HCT116 (cell line): ENCODE data around the gene GNMT. TPM values are rescaled to one million over a fixed set of nuclear protein-coding genes. Genes with fewer than 3 reads are reported as not detected.

Experiments
- ATAC-seq: fragments of 200-7000 bp; cut with Tn5 transposase; 2 replicates; pipeline ENCODE4 v1.9.1; 2020; ENCODE audit warnings: mild to moderate bottlenecking, moderate library complexity
- BruUV-seq: library from RNA; stranded (reverse); fragments of 400-500 nt; replicated peaks from 2 replicates; lab custom pipeline; 2021; lab: Mats Ljungman, UMichigan
- CTCF ChIA-PET: fragments of 300-600 bp; sonication (Branson Sonifier 250); formaldehyde crosslinking; loops from one replicate; lab custom pipeline; 2021; ENCODE audit warnings: antibody characterized with exemption; lab: Charles Lee
- POLR2A ChIA-PET: fragments of 300-600, 350-600 bp; sonication (Branson Sonifier 250); formaldehyde crosslinking; loops from one replicate; lab custom pipeline; 2021; ENCODE audit warnings: antibody characterized with exemption; lab: Charles Lee
- RAD21 ChIA-PET, 2 experiments: fragments of 300-600 bp; sonication (Branson Sonifier 250); formaldehyde crosslinking; loops; one replicate each; lab custom pipeline; 2023; ENCODE audit warnings: low total read pairs in 2 of 2; ENCODE audit not compliant: uncharacterized antibody in 2 of 2, unreplicated experiment in 2 of 2, low non-redundant PET in 1 of 2; lab: Charles Lee
- DNase-seq: peaks from one replicate; pipeline ENCODE4 v3.0.0-alpha.2; 2010; ENCODE audit warnings: low read depth, low spot score
- H2AFZ ChIP-seq: fragments of 200-600 bp; shearing (Covaris generic), sonication (generic); 2 replicates; pipeline ENCODE4 v1.6.1; 2017; ENCODE audit warnings: low read depth, mixed run types, mixed read lengths, antibody characterized with exemption, low read length; ENCODE audit not compliant: poor library complexity, severe bottlenecking
- H3K27ac ChIP-seq: 2 replicates; pipeline ENCODE4 v1.5.1; 2012; ENCODE audit warnings: low read depth, low read length
- H3K27me3 ChIP-seq: fragments of 200-600 bp; sonication (generic); 2 replicates; pipeline ENCODE4 v1.6.1; 2016; ENCODE audit warnings: mixed run types, low read length, mixed read lengths; ENCODE audit not compliant: insufficient read depth
- H3K36me3 ChIP-seq, 2 experiments: fragments of 200-500 bp in 1 of 2; fragments of 200-600 bp in 1 of 2; sonication (Bioruptor generic) in 1 of 2; sonication (generic) in 1 of 2; 2 replicates each; pipeline versions ENCODE4 v1.5.1 to v1.6.1; 2014 to 2016; ENCODE audit warnings: low read length in 2 of 2, inconsistent platforms in 1 of 2, mixed read lengths in 1 of 2, mixed run types in 1 of 2; ENCODE audit not compliant: insufficient read depth in 2 of 2, control insufficient read depth in 1 of 2
- H3K4me1 ChIP-seq, 2 experiments: fragments of 200-600 bp in 1 of 2; sonication (generic) in 1 of 2; 2 replicates each; pipeline versions ENCODE4 v1.5.1 to v1.6.1; 2012 to 2017; ENCODE audit warnings: low read length in 2 of 2, inconsistent platforms in 1 of 2, mild to moderate bottlenecking in 1 of 2, mixed read lengths in 1 of 2, mixed run types in 1 of 2, moderate library complexity in 1 of 2; ENCODE audit not compliant: insufficient read depth in 2 of 2, control insufficient read depth in 1 of 2
- H3K4me2 ChIP-seq: fragments of 200-600 bp; sonication (generic); 2 replicates; pipeline ENCODE4 v1.6.1; 2017; ENCODE audit warnings: mixed run types, low read length, mixed read lengths
- H3K4me3 ChIP-seq, 2 experiments: fragments of 200-600 bp in 1 of 2; sonication (generic) in 1 of 2; replicated peaks in 1 of 2; 2 replicates each; pipeline ENCODE4 v1.5.1; 2011 to 2016; ENCODE audit warnings: low read length in 2 of 2, control low read depth in 1 of 2, low read depth in 1 of 2, mild to moderate bottlenecking in 1 of 2, mixed read lengths in 1 of 2, mixed run types in 1 of 2
- H3K79me2 ChIP-seq: fragments of 200-600 bp; sonication (generic); 2 replicates; pipeline ENCODE4 v1.6.1; 2017; ENCODE audit warnings: mild to moderate bottlenecking, mixed run types, low read length, moderate library complexity, mixed read lengths; ENCODE audit not compliant: insufficient read depth
- H3K9ac ChIP-seq: fragments of 200-600 bp; sonication (generic); 2 replicates; pipeline ENCODE4 v1.6.1; 2016; ENCODE audit warnings: low read length, mixed read lengths
- H3K9me2 ChIP-seq: fragments of 200-600 bp; sonication (generic), shearing (Covaris generic); 2 replicates; pipeline ENCODE4 v1.6.1; 2017; ENCODE audit warnings: mixed run types, mild to moderate bottlenecking, moderate library complexity; ENCODE audit not compliant: insufficient read depth
- H3K9me3 ChIP-seq, 2 experiments: fragments of 200-500 bp in 1 of 2; fragments of 200-600 bp in 1 of 2; sonication (Bioruptor generic) in 1 of 2; sonication (generic) in 1 of 2; 2 replicates each; pipeline ENCODE4 v1.6.1; 2014 to 2017; ENCODE audit warnings: low read length in 2 of 2, mixed read lengths in 2 of 2, inconsistent platforms in 1 of 2, low read depth in 1 of 2, mild to moderate bottlenecking in 1 of 2, mixed run types in 1 of 2, moderate library complexity in 1 of 2; ENCODE audit not compliant: control insufficient read depth in 1 of 2, insufficient read depth in 1 of 2
- H4K20me1 ChIP-seq: fragments of 200-600 bp; sonication (generic), shearing (Covaris generic); 2 replicates; pipeline ENCODE4 v1.6.1; 2017; ENCODE audit warnings: mixed run types, mild to moderate bottlenecking, moderate library complexity; ENCODE audit not compliant: insufficient read depth
- ATF3 ChIP-seq: IDR thresholded peaks from 2 replicates; pipeline ENCODE4 v1.6.1; 2012
- CBX3 ChIP-seq: IDR thresholded peaks from 2 replicates; pipeline ENCODE4 v1.6.1; 2012; ENCODE audit warnings: low read depth
- CEBPB ChIP-seq: IDR thresholded peaks from 2 replicates; pipeline ENCODE4 v1.6.1; 2012; ENCODE audit warnings: low read depth
- EGR1 ChIP-seq: IDR thresholded peaks from 2 replicates; pipeline ENCODE4 v1.6.1; 2012; ENCODE audit warnings: low read depth
- EZH2phosphoT487 ChIP-seq: fragments of 200-600 bp; IDR thresholded peaks from 2 replicates; pipeline ENCODE4 v1.6.1; 2018; ENCODE audit warnings: antibody characterized with exemption, borderline replicate concordance
- FOSL1 ChIP-seq: IDR thresholded peaks from 2 replicates; pipeline ENCODE4 v1.6.1; 2012; ENCODE audit warnings: low read depth
- JUND ChIP-seq: IDR thresholded peaks from 2 replicates; pipeline ENCODE4 v1.6.1; 2012
- MAX ChIP-seq: IDR thresholded peaks from 2 replicates; pipeline ENCODE4 v1.6.1; 2012
- RAD21 ChIP-seq: IDR thresholded peaks from 2 replicates; pipeline ENCODE4 v1.6.1; 2012; ENCODE audit warnings: low read depth, mild to moderate bottlenecking
- SIN3A ChIP-seq: IDR thresholded peaks from 2 replicates; pipeline ENCODE4 v1.6.1; 2012; ENCODE audit warnings: low read depth
- SP1 ChIP-seq: IDR thresholded peaks from 2 replicates; pipeline ENCODE4 v1.6.1; 2012; ENCODE audit warnings: low read depth
- SRF ChIP-seq: IDR thresholded peaks from 2 replicates; pipeline ENCODE4 v1.6.1; 2012; ENCODE audit warnings: low read depth
- TCF7L2 ChIP-seq: IDR thresholded peaks from 2 replicates; pipeline ENCODE4 v1.7.0; 2011; ENCODE audit warnings: borderline replicate concordance, inconsistent platforms; ENCODE audit not compliant: insufficient read depth, insufficient read length; ENCODE audit errors: extremely low read depth
- ZNF274 ChIP-seq: fragments of 200-500 bp; sonication (Bioruptor generic); IDR thresholded peaks from 2 replicates; pipeline ENCODE4 v1.6.1; 2014; ENCODE audit warnings: mild to moderate bottlenecking, low read depth, low read length, inconsistent platforms
- intact Hi-C: fragments of 100-400 bp; cut with micrococcal nuclease; formaldehyde crosslinking; loops from 2 replicates; pipeline ENCODE4 v1.10.0; 2022
- total RNA-seq: library from RNA; stranded (reverse); gene quantifications from one replicate; pipeline ENCODE4 v1.2.1, GENCODE V29; 2021; ENCODE audit not compliant: unreplicated experiment
- TF ChIP-seq, protein P1 (sequence below): IDR thresholded peaks from 2 replicates; pipeline ENCODE4 v1.6.1; 2012; ENCODE audit warnings: low read depth

GNMT gene
- total RNA-seq, 1 experiment from 2014 or later: 0.57 TPM

DNA sequence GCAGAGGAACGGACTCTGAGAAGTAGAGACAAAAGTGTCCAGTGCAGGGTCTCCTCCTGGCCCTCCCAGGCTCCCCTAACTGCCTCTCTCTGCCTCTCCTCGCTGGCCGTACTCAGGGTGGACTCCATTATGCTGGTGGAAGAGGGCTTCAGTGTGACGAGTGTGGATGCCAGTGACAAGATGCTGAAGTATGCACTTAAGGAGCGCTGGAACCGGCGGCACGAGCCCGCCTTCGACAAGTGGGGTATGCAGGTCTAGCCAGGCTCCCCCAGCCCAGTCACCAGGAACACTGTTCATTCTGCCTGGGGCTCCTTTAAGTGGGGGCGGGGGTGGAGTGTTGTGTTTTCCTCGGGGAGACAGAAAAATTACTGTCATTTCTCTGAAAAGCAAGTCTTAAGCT, 1.5 kb downstream of the GNMT start:
- H3K4me3 ChIP-seq: no peak overlapping the region
- no peak for ATAC-seq
- no peaks in the 10 kb centered on the region for H3K9me2 ChIP-seq
- no TSS peak for BruUV-seq
- no peaks in the 10 kb centered on the region for H4K20me1 ChIP-seq
- intact Hi-C loops: loop anchor here (5.0 kb wide), 1 partner anchor 180 kb away; no protein-coding TSS in a partner anchor
- no peaks in the 10 kb centered on the region for H3K79me2 ChIP-seq
- DNase-seq: no peak
- no peak overlapping the region for H3K27ac ChIP-seq
- H3K27me3 ChIP-seq: no peaks in the 10 kb centered on the region
- ChIA-PET POLR2A (no interaction called here), CTCF (no interaction called here), RAD21 (interaction anchor here in 1 of 2 experiments (0.7 kb wide), 1 partner anchor 12 kb away, joined by 3 read pairs; no protein-coding TSS in a partner anchor)
- no peaks in the 10 kb centered on the region for H3K9me3 ChIP-seq
- H3K4me1 ChIP-seq: peaks cover 10 to 17% of the 10 kb centered on the region in 2 experiments
- no peak overlapping the region for H3K4me2 ChIP-seq
- H3K36me3 ChIP-seq: no peaks in the 10 kb centered on the region; a peak in 1 of 4 replicates
- H2AFZ ChIP-seq: no peak overlapping the region
- TF ChIP-seq CBX3: no peak
- TF ChIP-seq SP1: no peak
- no peak for TF ChIP-seq MAX
- TF ChIP-seq RAD21: no peak
- TF ChIP-seq ZNF274: no peak
- TF ChIP-seq, protein P1, sequence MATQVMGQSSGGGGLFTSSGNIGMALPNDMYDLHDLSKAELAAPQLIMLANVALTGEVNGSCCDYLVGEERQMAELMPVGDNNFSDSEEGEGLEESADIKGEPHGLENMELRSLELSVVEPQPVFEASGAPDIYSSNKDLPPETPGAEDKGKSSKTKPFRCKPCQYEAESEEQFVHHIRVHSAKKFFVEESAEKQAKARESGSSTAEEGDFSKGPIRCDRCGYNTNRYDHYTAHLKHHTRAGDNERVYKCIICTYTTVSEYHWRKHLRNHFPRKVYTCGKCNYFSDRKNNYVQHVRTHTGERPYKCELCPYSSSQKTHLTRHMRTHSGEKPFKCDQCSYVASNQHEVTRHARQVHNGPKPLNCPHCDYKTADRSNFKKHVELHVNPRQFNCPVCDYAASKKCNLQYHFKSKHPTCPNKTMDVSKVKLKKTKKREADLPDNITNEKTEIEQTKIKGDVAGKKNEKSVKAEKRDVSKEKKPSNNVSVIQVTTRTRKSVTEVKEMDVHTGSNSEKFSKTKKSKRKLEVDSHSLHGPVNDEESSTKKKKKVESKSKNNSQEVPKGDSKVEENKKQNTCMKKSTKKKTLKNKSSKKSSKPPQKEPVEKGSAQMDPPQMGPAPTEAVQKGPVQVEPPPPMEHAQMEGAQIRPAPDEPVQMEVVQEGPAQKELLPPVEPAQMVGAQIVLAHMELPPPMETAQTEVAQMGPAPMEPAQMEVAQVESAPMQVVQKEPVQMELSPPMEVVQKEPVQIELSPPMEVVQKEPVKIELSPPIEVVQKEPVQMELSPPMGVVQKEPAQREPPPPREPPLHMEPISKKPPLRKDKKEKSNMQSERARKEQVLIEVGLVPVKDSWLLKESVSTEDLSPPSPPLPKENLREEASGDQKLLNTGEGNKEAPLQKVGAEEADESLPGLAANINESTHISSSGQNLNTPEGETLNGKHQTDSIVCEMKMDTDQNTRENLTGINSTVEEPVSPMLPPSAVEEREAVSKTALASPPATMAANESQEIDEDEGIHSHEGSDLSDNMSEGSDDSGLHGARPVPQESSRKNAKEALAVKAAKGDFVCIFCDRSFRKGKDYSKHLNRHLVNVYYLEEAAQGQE: no peak
- TF ChIP-seq SIN3A: no peak
- no peak for TF ChIP-seq SRF
- TF ChIP-seq EZH2phosphoT487: no peak
- TF ChIP-seq TCF7L2: no peak
- TF ChIP-seq JUND: no peak
- TF ChIP-seq ATF3: no peak
- no peak for TF ChIP-seq EGR1
- TF ChIP-seq CEBPB: no peak
- no peak for TF ChIP-seq FOSL1
- H3K9ac ChIP-seq: no peak overlapping the region
